Stimulated activated CD4-positive, alpha-beta T cell treated with anti-CD3 and anti-CD28 coated beads, Interleukin-2, amount 100 ng/mL, for 48 hours (primary cell): ENCODE measurements around the gene COL11A1.
"Not testable (repeated sequence)": the region's sequence is repeated elsewhere in the genome, so short reads cannot be mapped to it uniquely, and the experiment has no call there.

Experiments
- DNase-seq, 2 donors: peaks; one replicate each; pipeline ENCODE4 v3.0.0-alpha.2; 2020

Gene COL11A1

GRCh38 chr1:103075316-103076000 is 32.9 kb downstream of the COL11A1 start:
- no peak for DNase-seq

DNA sequence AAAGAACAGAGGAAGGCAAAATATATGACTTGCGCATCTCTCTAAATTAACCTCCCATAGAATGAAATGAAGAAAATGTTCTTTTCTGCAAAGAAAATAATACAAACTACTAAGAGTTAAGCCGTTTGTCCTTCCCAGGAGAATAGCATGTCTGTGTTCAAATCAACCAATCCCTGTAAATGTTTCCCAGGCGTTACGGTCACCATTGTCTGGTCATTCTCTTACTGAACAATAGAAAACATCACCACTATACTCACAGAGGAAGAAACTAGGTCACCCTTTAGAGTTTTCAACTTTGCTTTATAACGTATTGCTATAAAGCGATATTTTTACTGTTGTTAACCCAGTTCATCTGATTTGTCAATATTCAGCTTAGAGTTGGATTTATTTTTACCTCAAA is 34.1 kb downstream of the COL11A1 start:
- DNase-seq = no peak

DNA sequence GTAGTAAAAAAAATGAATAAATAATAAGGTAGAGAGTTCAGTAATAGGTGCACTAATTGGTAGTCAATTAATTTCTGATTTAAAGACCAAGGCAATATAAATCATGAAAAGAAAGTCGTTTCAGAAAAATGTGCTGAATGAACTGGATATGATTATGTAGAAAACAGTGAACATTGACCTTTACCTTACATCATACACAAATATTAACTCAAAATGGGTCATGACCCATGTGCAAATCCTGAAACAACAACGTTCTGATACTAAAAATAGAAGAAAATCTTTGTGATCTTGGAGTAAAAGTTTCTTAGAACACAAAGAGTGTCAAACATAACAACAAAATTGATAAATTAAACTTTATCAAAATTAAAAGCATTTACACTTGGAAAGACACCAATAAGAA is 39.1 kb downstream of the COL11A1 start:
- no peak for DNase-seq

DNA sequence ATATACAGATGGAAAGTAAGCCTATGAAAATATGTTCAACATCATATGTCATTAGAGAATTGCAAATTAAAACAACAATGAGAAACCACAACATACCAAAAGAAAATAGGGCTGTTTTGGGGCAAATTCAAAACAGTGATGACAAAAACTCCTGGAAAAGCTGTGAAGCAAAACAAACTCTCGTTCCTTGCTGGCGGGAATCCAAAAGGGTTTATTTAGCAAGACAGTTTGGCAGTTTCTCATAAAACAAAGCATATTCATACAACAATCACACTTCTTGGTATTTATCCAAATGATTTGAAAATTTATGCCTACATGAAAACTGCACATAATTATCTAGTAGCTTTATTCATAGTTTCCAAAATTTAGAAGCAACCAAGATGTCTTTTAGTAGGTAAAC is 44.4 kb downstream of the COL11A1 start:
- no peak for DNase-seq

DNA sequence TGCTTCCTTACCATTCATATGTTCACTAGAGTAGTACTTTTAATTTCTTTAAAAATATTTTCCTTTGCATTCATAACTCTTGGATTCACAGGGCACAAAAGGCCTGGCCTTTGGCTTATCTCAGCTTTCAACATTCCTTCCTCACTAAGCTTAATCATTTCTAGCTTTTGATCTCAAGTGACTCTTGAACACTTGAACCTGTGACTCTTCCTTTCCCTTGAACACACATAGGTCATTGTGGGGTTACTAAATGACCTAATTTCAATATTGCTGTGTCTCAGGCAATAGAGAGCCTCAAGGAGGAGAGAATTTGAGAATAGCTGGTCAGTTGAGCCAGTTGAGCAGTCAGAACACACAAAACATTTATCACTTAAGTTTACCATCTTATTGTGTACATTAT is 49.9 kb downstream of the COL11A1 start:
- DNase-seq = no peak

DNA sequence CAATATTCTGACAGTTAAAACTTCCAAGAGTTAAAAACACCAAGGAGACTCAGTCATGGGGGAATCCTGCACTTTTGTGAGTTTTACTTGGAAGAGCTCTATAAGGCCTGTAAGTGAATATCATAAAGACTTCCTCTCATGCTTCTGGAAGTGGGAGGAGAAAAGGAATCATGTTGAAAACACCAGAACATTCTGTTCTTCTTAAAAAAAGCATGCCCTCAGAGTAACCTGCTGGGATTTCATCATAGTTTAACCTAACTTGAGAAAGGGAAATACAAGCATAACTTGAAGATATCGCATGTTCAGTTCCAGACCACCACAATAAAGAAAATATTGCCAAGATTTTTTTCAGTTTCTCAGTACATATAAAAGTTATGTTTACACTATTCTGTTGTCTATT is 51.9 kb downstream of the COL11A1 start:
- no peak for DNase-seq

DNA sequence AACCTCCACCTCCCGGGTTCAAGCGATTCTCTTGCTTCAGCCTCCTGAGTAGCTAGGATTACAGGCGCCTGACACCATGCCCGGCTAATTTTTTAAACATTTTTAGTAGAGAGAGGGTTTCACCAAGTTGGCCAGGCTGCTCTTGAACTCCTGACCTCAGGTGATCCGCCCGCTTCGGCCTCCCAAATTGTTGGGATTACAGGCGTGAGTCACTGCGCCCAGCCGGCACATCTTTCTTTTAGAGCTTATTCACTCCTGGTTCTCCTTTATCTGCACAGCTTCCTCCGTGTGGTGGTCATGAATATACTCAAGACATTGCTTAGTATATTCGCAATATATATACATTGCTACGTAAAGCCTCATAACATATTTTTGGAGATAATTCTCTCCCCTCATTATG is 80.2 kb downstream of the COL11A1 start:
- not testable (repeated sequence) for DNase-seq

DNA sequence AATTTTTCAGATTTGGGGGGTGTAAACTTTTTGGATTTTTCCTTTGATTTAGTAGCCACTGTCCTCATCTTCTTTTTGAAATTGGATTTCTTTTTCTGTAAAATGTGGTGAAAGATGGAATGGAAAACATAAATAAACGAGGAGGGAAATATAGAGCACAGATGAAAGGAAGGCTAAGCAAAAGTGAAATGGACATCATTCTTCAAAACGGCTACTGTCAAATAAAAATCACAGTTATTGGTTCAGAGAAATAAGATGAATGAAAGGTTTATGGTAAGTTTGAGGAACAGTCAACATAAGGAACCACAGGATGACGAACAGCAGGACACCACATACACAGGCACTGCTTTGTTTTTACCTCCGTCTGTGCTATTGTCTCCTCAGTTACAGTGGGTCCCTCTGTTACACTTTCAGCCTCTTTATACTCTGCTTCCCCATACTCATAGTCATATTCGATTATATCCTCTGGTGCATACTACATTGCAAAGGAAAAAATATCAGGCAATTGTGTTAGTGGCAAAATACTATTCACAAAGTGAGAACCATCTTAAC is 82.4 kb downstream of the COL11A1 start:
- no peak for DNase-seq

DNA sequence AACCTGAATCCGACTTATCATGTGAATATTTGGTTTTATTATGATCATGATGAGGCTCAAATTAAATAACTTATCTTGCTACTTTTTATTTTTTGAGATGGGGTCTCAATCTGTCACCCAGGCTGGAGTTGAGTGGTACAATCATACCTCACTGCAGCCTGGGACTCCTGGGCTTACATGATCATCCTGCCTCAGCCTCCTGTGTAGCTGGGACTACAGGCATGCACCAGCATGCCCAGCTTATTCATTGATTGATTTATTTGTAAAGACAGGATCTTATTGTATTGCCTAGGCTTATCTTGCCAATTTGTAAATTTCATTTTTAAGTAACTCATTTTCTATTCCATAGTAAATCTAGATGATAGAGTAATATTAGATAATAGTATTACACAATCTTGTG is 84.3 kb downstream of the COL11A1 start:
- DNase-seq = no peak

DNA sequence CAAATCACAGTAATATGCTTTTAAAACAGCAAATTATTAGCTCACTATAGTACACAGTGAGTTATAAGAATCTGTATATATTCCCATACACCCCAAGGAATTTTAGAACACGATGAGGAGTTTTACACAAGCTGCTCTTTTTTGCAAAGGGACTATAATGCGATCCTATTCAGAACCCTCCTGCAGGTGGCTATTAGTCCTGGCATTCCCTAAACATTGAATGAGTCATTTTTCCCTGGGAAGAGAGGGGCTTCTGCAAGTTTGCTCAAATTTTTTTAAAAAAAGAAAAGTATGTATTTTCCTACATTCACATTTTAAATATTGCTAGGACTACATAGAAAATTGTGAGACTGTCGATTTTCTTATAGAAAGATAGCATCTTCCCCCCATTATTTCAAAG is 106.3 kb downstream of the COL11A1 start:
- no peak for DNase-seq

GRCh38 chr1:102978874-102979273 is 129.4 kb downstream of the COL11A1 start:
- no peak for DNase-seq

GRCh38 chr1:102977292-102977691 is 131.0 kb downstream of the COL11A1 start:
- no peak for DNase-seq

DNA sequence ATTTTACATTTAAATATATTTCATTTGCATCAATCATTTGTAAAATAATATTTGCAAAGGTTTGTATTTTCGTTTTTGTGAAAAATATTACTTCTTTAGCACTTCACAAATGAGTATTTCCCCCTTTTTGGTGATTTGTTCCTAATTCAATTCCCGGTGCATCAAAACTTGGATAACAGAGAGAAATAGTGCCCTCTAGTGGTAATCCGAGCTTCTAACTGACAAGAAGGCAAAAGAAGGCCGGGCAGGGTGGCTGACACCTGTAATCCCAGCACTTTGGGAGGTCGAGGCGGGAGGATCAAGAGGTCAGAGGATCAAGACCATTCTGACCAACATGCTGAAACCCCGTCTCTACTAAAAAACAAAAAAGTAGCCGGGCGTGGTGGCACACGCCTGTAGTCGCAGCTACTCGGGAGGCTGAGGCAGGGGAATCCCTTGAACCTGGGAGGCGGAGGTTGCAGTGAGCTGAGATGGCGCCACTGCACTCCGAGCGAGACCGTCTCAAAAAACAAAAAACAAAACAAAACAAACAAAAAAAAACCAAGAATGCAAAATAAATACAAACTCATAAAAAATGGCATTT is 137.7 kb downstream of the COL11A1 start:
- DNase-seq = peak in 1 of 2 donors; percentile 3

DNA sequence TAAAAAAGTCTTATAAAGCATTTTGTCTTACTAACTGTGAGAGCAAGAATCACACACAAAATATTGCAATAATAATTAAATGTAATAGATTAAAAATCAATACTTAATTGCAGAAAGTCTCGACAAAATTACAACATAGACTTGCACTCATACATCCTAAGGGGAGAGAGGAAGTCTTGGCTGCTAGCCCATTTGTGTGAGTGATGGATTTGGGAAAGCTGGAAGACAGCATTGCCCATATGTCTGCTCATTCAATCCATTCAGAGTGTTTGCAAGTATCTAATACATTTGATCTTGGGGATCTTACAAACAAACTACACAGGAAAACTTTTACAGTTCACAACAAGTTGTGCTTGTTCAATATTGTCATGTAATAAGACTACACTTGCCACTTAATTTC is 140.5 kb downstream of the COL11A1 start:
- no peak for DNase-seq

- DNase-seq = no peak
Measured at GRCh38 chr1:102961549-102961948, 146.8 kb downstream of the COL11A1 start.

DNA sequence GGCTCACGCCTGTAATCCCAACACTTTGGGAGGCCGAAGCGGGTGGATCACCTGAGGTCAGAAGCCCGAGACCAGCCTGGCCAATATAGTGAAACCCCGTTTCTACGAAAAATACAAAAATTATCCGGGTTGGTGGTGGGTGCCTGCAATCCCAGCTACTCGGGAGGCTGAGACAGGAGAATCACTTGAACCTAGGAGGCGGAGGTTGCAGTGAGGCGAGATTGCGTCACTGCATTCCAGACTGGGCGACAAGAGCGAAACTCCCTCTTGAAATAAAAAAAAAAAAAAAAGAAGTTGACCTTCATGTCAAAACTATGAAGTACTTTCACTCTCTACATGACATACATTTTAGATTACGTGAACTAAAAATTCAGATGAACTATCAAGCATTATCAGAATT is 153.7 kb downstream of the COL11A1 start:
- DNase-seq = no peak

DNA sequence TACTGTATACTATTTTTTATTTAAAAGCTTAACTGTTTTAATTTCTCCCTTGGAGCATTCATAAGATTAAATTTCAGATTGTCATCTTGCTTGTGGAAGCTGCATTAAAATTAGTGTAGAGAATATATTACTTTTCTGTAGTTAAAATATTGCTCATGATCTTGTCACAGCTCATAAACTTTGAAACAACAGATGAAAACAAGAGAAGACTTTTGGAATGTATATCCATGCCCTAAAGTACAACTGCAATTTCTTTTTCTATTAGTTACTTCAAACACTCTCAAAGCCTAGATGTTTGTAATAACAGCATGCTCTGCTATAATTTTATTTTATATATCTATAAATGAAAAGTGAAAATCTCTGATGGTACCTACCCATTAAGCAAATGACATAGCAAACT is 155.9 kb downstream of the COL11A1 start:
- no peak for DNase-seq

- DNase-seq = no peak
Measured at GRCh38 chr1:102942324-102942723, 166.0 kb downstream of the COL11A1 start.

DNA sequence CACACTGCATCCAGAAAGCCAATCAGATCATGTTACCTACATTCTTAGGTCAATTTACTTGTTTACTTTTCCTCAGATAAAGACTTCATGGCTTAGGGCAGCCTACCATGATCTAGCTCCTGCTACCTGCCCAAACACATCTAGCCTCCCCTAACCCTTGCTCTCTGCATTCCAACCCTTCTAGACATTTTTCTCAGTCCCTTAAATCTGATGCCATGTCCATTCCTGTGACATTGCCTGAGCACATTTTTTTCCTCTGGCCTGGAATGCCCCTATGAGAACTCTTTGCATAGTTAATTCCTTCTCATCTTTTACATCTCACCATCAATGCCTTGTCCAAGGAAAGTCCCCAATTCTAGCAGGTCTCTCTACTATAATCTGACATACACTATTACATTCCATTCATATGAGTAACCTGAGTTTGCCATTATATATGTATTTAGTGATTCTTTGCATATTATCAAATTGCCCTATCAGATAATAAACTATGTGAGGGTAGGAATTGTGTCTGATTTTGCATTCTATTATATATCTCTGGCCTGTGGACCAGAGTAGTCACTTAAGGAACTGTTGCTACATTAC is 166.9 kb downstream of the COL11A1 start:
- no peak for DNase-seq

DNA sequence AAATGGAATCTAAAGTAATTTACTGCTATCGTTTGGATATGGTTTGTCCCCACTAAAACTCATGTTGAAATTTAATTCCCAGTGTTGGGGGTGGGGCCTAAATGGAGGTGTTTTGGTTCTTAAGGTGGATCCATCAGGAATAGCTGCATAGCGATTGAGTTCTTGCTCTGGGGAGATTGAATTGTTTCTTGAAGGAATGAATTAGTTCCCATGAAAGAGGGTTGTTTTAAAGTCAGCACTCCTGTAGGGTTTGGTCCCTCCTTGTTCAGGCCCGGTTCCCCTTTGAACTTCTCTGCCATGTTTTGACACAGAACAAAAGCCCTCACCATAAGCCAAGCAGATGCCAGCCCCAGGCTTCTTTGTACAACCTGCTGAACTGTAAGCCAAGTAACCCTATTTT is 170.9 kb downstream of the COL11A1 start:
- no peak for DNase-seq

GRCh38 chr1:102933362-102933761 is 175.0 kb downstream of the COL11A1 start:
- DNase-seq = not testable (repeated sequence)

DNA sequence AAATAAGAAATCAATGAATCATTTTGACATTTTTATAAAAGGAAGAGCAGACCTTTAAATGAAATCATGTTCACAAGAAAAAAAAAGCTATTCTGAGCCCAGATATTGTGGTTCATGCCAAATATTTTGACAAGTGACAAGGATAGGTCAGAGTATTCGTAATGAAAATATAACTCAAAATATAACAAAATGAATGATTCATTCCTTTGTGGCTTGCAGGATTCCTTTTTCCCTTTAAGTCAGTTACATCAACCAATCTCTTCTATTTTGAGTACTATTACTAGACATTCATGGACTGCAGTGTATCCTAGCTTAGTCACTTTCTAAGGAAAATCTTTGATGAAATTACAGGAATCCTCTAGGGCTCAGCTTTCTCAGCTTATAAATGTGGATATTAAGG is 188.7 kb downstream of the COL11A1 start:
- no peak for DNase-seq

GRCh38 chr1:102901996-102902395 is 206.3 kb downstream of the COL11A1 start:
- DNase-seq = no peak

GRCh38 chr1:102899935-102900334 is 208.4 kb downstream of the COL11A1 start:
- no peak for DNase-seq
